Stimulated activated naive CD8-positive, alpha-beta T cell treated with anti-CD3 and anti-CD28 coated beads, Interleukin-15, Interleukin-2, amounts not matched to agents 100 ng/mL and 50 ng/mL, for 24 hours (primary cell): ENCODE measurements around the gene ALS2CL.

Source experiments
- H3K27ac Mint-ChIP-seq: one replicate; pipeline ENCODE4 v1.8.0; 2021; ENCODE audit warnings: mild to moderate bottlenecking, mixed read lengths
- H3K27me3 Mint-ChIP-seq: one replicate; pipeline ENCODE4 v1.8.0; 2021; ENCODE audit warnings: mixed read lengths
- H3K36me3 Mint-ChIP-seq: one replicate; pipeline ENCODE4 v1.8.0; 2021; ENCODE audit warnings: low read depth, mixed read lengths
- H3K4me1 Mint-ChIP-seq: one replicate; pipeline ENCODE4 v1.8.0; 2021; ENCODE audit warnings: low read depth, mixed read lengths
- H3K4me3 Mint-ChIP-seq: one replicate; pipeline ENCODE4 v1.8.0; 2021; ENCODE audit warnings: mild to moderate bottlenecking, mixed read lengths
- H3K9me3 Mint-ChIP-seq: one replicate; pipeline ENCODE4 v1.8.0; 2021; ENCODE audit warnings: mixed read lengths

The ALS2CL gene

GRCh38 chr3:46699676-46700523 lies 6.4 kb upstream of the ALS2CL start:
- Mint-ChIP-seq H3K4me1 (peaks cover 16% of the 10 kb centered on the region), H3K36me3 (no peaks in the 10 kb centered on the region), H3K9me3 (no peaks in the 10 kb centered on the region), H3K4me3 (no peak overlapping the region), H3K27ac (no peak overlapping the region), H3K27me3 (peaks cover 15% of the 10 kb centered on the region)

GRCh38 chr3:46695962-46696894 lies 2.7 kb upstream of the ALS2CL start:
- H3K27ac Mint-ChIP-seq = peak overlapping the region; percentile 31
- H3K27me3 Mint-ChIP-seq = peaks cover 5% of the 10 kb centered on the region
- H3K4me1 Mint-ChIP-seq = peaks cover 23% of the 10 kb centered on the region
- H3K36me3 Mint-ChIP-seq = no peaks in the 10 kb centered on the region
- no peak overlapping the region for H3K4me3 Mint-ChIP-seq
- no peaks in the 10 kb centered on the region for H3K9me3 Mint-ChIP-seq

- H3K9me3 Mint-ChIP-seq = no peaks in the 10 kb centered on the region
- H3K4me1 Mint-ChIP-seq = peaks cover 23% of the 10 kb centered on the region
- peaks cover 2% of the 10 kb centered on the region for H3K27me3 Mint-ChIP-seq
- H3K36me3 Mint-ChIP-seq = no peaks in the 10 kb centered on the region
- peak overlapping the region; percentile 65 for H3K27ac Mint-ChIP-seq
- no peak overlapping the region for H3K4me3 Mint-ChIP-seq
These were observed 1.9 kb upstream of the ALS2CL start for GRCh38 chr3:46695177-46695961.

GRCh38 chr3:46694520-46694919 lies 1.0 kb upstream of the ALS2CL start:
- Mint-ChIP-seq H3K27ac (no peak overlapping the region), H3K27me3 (no peaks in the 10 kb centered on the region), H3K4me3 (no peak overlapping the region), H3K4me1 (peaks cover 23% of the 10 kb centered on the region), H3K36me3 (no peaks in the 10 kb centered on the region), H3K9me3 (no peaks in the 10 kb centered on the region)

GRCh38 chr3:46693892-46694226 lies 380 bp upstream of the ALS2CL start:
- Mint-ChIP-seq H3K27me3 (no peaks in the 10 kb centered on the region), H3K36me3 (no peaks in the 10 kb centered on the region), H3K27ac (no peak overlapping the region), H3K4me3 (no peak overlapping the region), H3K4me1 (peaks cover 23% of the 10 kb centered on the region), H3K9me3 (no peaks in the 10 kb centered on the region)

- no peak overlapping the region for H3K27ac Mint-ChIP-seq
- no peaks in the 10 kb centered on the region for H3K36me3 Mint-ChIP-seq
- no peaks in the 10 kb centered on the region for H3K9me3 Mint-ChIP-seq
- no peaks in the 10 kb centered on the region for H3K27me3 Mint-ChIP-seq
- H3K4me1 Mint-ChIP-seq = peaks cover 23% of the 10 kb centered on the region
- peak overlapping the region; percentile 73 for H3K4me3 Mint-ChIP-seq
These were observed 901 bp downstream of the ALS2CL start for GRCh38 chr3:46692566-46692990.

GRCh38 chr3:46690798-46691197 lies 2.7 kb downstream of the ALS2CL start:
- H3K4me3 Mint-ChIP-seq = no peak overlapping the region
- H3K36me3 Mint-ChIP-seq = no peaks in the 10 kb centered on the region
- H3K9me3 Mint-ChIP-seq = no peaks in the 10 kb centered on the region
- no peaks in the 10 kb centered on the region for H3K27me3 Mint-ChIP-seq
- H3K27ac Mint-ChIP-seq = no peak overlapping the region
- H3K4me1 Mint-ChIP-seq = peaks cover 20% of the 10 kb centered on the region

GRCh38 chr3:46685446-46685845 lies 8.0 kb downstream of the ALS2CL start:
- H3K36me3 Mint-ChIP-seq = no peaks in the 10 kb centered on the region

GRCh38 chr3:46684891-46685290 lies 8.6 kb downstream of the ALS2CL start:
- Mint-ChIP-seq H3K4me1 (no peaks in the 10 kb centered on the region), H3K4me3 (no peak overlapping the region), H3K36me3 (no peaks in the 10 kb centered on the region), H3K27ac (no peak overlapping the region), H3K27me3 (no peaks in the 10 kb centered on the region), H3K9me3 (no peaks in the 10 kb centered on the region)

More at GRCh38 chr3:46685446-46685845, 8.0 kb downstream of the ALS2CL start:
- no peak overlapping the region for H3K4me3 Mint-ChIP-seq
- H3K9me3 Mint-ChIP-seq = no peaks in the 10 kb centered on the region
- no peak overlapping the region for H3K27ac Mint-ChIP-seq
- H3K27me3 Mint-ChIP-seq = no peaks in the 10 kb centered on the region
- no peaks in the 10 kb centered on the region for H3K4me1 Mint-ChIP-seq

- no peaks in the 10 kb centered on the region for H3K36me3 Mint-ChIP-seq
- H3K4me1 Mint-ChIP-seq = no peaks in the 10 kb centered on the region
- no peaks in the 10 kb centered on the region for H3K27me3 Mint-ChIP-seq
- H3K4me3 Mint-ChIP-seq = no peak overlapping the region
- no peak overlapping the region for H3K27ac Mint-ChIP-seq
- H3K9me3 Mint-ChIP-seq = no peaks in the 10 kb centered on the region
These were observed 10.5 kb downstream of the ALS2CL start for GRCh38 chr3:46682974-46683373.

GRCh38 chr3:46681856-46682540 lies 11.5 kb downstream of the ALS2CL start:
- no peaks in the 10 kb centered on the region for H3K36me3 Mint-ChIP-seq
- H3K9me3 Mint-ChIP-seq = no peaks in the 10 kb centered on the region
- no peak overlapping the region for H3K27ac Mint-ChIP-seq
- no peak overlapping the region for H3K4me3 Mint-ChIP-seq
- no peaks in the 10 kb centered on the region for H3K4me1 Mint-ChIP-seq
- H3K27me3 Mint-ChIP-seq = no peaks in the 10 kb centered on the region

- H3K36me3 Mint-ChIP-seq = no peaks in the 10 kb centered on the region
- H3K9me3 Mint-ChIP-seq = no peaks in the 10 kb centered on the region
- H3K4me3 Mint-ChIP-seq = no peak overlapping the region
- no peaks in the 10 kb centered on the region for H3K4me1 Mint-ChIP-seq
- no peaks in the 10 kb centered on the region for H3K27me3 Mint-ChIP-seq
- H3K27ac Mint-ChIP-seq = no peak overlapping the region
These were observed 12.1 kb downstream of the ALS2CL start for GRCh38 chr3:46681387-46681786.

GRCh38 chr3:46680298-46680826 lies 13.1 kb downstream of the ALS2CL start:
- Mint-ChIP-seq H3K27ac (no peak overlapping the region), H3K9me3 (no peaks in the 10 kb centered on the region), H3K27me3 (no peaks in the 10 kb centered on the region), H3K4me3 (no peak overlapping the region), H3K36me3 (no peaks in the 10 kb centered on the region), H3K4me1 (no peaks in the 10 kb centered on the region)

GRCh38 chr3:46679681-46680080 lies 13.8 kb downstream of the ALS2CL start:
- Mint-ChIP-seq H3K4me3 (no peak overlapping the region), H3K9me3 (no peaks in the 10 kb centered on the region), H3K27me3 (no peaks in the 10 kb centered on the region), H3K4me1 (no peaks in the 10 kb centered on the region), H3K27ac (no peak overlapping the region), H3K36me3 (no peaks in the 10 kb centered on the region)
